Keratinocyte (primary cell): Measurements from ENCODE around the gene DHX35.

Experiments used
- CTCF ChIP-seq, 3 experiments: IDR thresholded peaks in 1 of 3; conservative IDR thresholded peaks in 1 of 3; optimal IDR thresholded peaks in 1 of 3; 2 replicates in 2 of 3; 3 replicates in 1 of 3; pipeline versions ENCODE3 to v1.5.1; 2011; ENCODE audit warnings: low read length in 3 of 3, mild to moderate bottlenecking in 3 of 3, moderate library complexity in 2 of 3, control low read depth in 1 of 3, inconsistent platforms in 1 of 3; ENCODE audit not compliant: insufficient read depth in 2 of 3; ENCODE audit errors: extremely low read depth in 1 of 3
- EZH2 ChIP-seq: IDR thresholded peaks from one replicate; pipeline ENCODE4 v1.6.1; 2012; ENCODE audit warnings: inconsistent platforms, mild to moderate bottlenecking, low read length, moderate library complexity

GRCh38 chr20:39082622-39083398 lies 120.7 kb downstream of the DHX35 start:
- TF ChIP-seq EZH2, result no peak
- no peak for TF ChIP-seq CTCF (optimal IDR thresholded peaks at IDR 0.05 in 1 of 3, IDR thresholded peaks at IDR 0.05 in 1 of 3, conservative IDR thresholded peaks at IDR 0.05 in 1 of 3; ENCODE audit: extremely low read depth in 1 of 3, insufficient read depth in 2 of 3, low read length in 3 of 3)
